ENCODE measurements around the gene ATP12A. TPM values are rescaled to one million over a fixed set of nuclear protein-coding genes. Genes with fewer than 3 reads are reported as not detected.
A peak's percentile ranks its signal among the peaks of the same experiment; 100 is the strongest.

Gene ATP12A
- total and polyA plus RNA-seq, 7 donors = not detected

GRCh38 chr13:24700539-24700938, 20.3 kb downstream of the ATP12A start:
- intact Hi-C loops (cut with DNase I) = no loop called here
- peaks cover 0 to 10% (median 0%) of the 10 kb centered on the region in 3 donors for H3K27me3 ChIP-seq (ENCODE audit: insufficient read depth in 3 of 3, low read length in 2 of 3)
- WGBS, 3 donors = 86 to 87% (median 87%) methylated on average over 8 of the region's 8 CpGs
- no peak overlapping the region for H3K27ac ChIP-seq
- no peak for TF ChIP-seq CTCF (IDR thresholded peaks at IDR 0.05)
- H3K4me3 ChIP-seq = no peak overlapping the region
- peak in 1 of 2 donors; percentile 3 for DNase-seq
- H3K9me3 ChIP-seq = no peaks in the 10 kb centered on the region
- no peaks in the 10 kb centered on the region for H3K4me1 ChIP-seq
- H3K36me3 ChIP-seq (ENCODE audit: insufficient read depth in 1 of 2, low read depth in 1 of 2) = no peaks in the 10 kb centered on the region
- no peak for ATAC-seq

- Histone ChIP-seq H3K4me1 (no peaks in the 10 kb centered on the region), H3K27ac (no peak overlapping the region), H3K9me3 (no peaks in the 10 kb centered on the region), H3K36me3 (ENCODE audit: insufficient read depth in 1 of 2, low read depth in 1 of 2) (no peaks in the 10 kb centered on the region), H3K4me3 (no peak overlapping the region), H3K27me3 (ENCODE audit: insufficient read depth in 3 of 3, low read length in 2 of 3) (no peaks in the 10 kb centered on the region)
- 89 to 92% (median 90%) methylated on average over 14 of the region's 14 CpGs for WGBS, 3 donors
- no peak for TF ChIP-seq CTCF (IDR thresholded peaks at IDR 0.05)
- intact Hi-C loops (cut with DNase I) = no loop called here
- no peak for ATAC-seq
- DNase-seq = peak in 1 of 2 donors; percentile 12
Observed at GRCh38 chr13:24706886-24707585, 26.8 kb downstream of the ATP12A start.

- 78 to 87% (median 85%) methylated on average over 18 of the region's 18 CpGs for WGBS, 3 donors
- TF ChIP-seq CTCF (IDR thresholded peaks at IDR 0.05) = no peak
- intact Hi-C loops (cut with DNase I) = no loop called here
- no peak overlapping the region for H3K4me3 ChIP-seq
- no peaks in the 10 kb centered on the region for H3K27me3 ChIP-seq (ENCODE audit: insufficient read depth in 3 of 3, low read length in 2 of 3)
- DNase-seq (peak in 1 of 2 donors; percentile 32), ATAC-seq (no peak)
- peaks cover 12% of the 10 kb centered on the region for H3K4me1 ChIP-seq
- no peak overlapping the region for H3K27ac ChIP-seq
- H3K9me3 ChIP-seq = no peaks in the 10 kb centered on the region
- H3K36me3 ChIP-seq (ENCODE audit: insufficient read depth in 1 of 2, low read depth in 1 of 2) = no peaks in the 10 kb centered on the region
Observed at GRCh38 chr13:24709186-24709913, 29.1 kb downstream of the ATP12A start.

DNA sequence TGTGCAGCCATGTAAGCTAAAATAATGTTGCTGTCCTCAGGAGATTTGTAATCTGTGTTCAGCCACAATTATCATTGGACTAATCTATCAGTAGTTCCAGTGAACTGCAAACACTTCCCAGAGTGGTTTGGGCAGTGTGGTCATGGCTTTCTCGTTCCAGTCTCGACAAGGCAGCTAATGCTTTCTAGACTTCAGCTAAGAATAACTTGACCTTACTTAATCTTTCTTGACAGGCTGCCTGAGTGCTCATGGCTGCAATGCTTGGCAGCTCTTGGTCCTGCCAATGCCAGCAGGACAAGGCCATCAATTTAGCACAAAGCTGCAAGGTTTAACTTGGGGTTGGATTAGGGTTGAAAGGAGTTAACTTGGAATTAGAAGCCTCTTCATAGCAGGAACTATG, 32.8 kb downstream of the ATP12A start:
- intact Hi-C loops (cut with DNase I) = no loop called here
- TF ChIP-seq CTCF (IDR thresholded peaks at IDR 0.05) = no peak
- Histone ChIP-seq H3K9me3 (no peaks in the 10 kb centered on the region), H3K27ac (no peak overlapping the region), H3K27me3 (ENCODE audit: insufficient read depth in 3 of 3, low read length in 2 of 3) (no peaks in the 10 kb centered on the region), H3K4me3 (no peak overlapping the region), H3K36me3 (ENCODE audit: insufficient read depth in 1 of 2, low read depth in 1 of 2) (no peaks in the 10 kb centered on the region), H3K4me1 (peaks cover 12% of the 10 kb centered on the region)
- DNase-seq (peak in 1 of 2 donors; percentile 54), ATAC-seq (peak; percentile 84 to 99 (median 96))
- 11 to 14% (median 13%) methylated on average over 2 of the region's 2 CpGs for WGBS, 3 donors

All from psoas muscle (tissue), 8 donors.